Spinal cord (tissue), 10 donors: ENCODE results near the gene KLHDC7A. TPM values are rescaled to one million over a fixed set of nuclear protein-coding genes. Genes with fewer than 3 reads are reported as not detected.

Experiments used
- DNase-seq, 6 donors: peaks; one replicate each; pipeline versions ENCODE4 v3.0.0 to v3.0.0-alpha.2; 2013 to 2015; ENCODE audit warnings: low spot score in 6 of 6, low read depth in 4 of 6
- H3K27ac ChIP-seq: one replicate; pipeline ENCODE4 v1.5.1; 2013; ENCODE audit warnings: low read depth, low read length, control low read depth
- H3K27me3 ChIP-seq: one replicate; pipeline ENCODE4 v1.6.1; 2013; ENCODE audit warnings: low read length; ENCODE audit not compliant: control insufficient read depth, insufficient read depth
- H3K36me3 ChIP-seq: one replicate; pipeline ENCODE4 v1.6.1; 2013; ENCODE audit warnings: low read length; ENCODE audit not compliant: control insufficient read depth, insufficient read depth
- H3K4me1 ChIP-seq: one replicate; pipeline ENCODE4 v1.6.1; 2013; ENCODE audit warnings: low read length; ENCODE audit not compliant: control insufficient read depth, insufficient read depth
- H3K4me3 ChIP-seq: one replicate; pipeline ENCODE4 v1.5.1; 2013; ENCODE audit warnings: low read depth, low read length, control low read depth
- H3K9me3 ChIP-seq: one replicate; pipeline ENCODE4 v1.6.1; 2013; ENCODE audit warnings: low read length; ENCODE audit not compliant: control insufficient read depth, insufficient read depth
- WGBS: methylation state at CpG from one replicate; pipeline ENCODE4 v1.1.5; 2013; ENCODE audit warnings: missing lambda C conversion rate; ENCODE audit not compliant: insufficient coverage; 5-methylcytosine and 5-hydroxymethylcytosine counted together
- polyA plus RNA-seq, 2 donors: library from polyadenylated mRNA; unstranded; fragments of 120-200 nt; gene quantifications; one replicate each; pipeline ENCODE4 v1.2.1, GENCODE V29; 2013; ENCODE audit not compliant: insufficient read length in 2 of 2
- total RNA-seq, 2 donors: library from RNA; depleted of rRNA in 1 of 2; stranded (reverse); fragments of 120-200 nt in 1 of 2; fragments of >200 nt in 1 of 2; gene quantifications; one replicate each; pipeline versions ENCODE4 v1.2.3 to v1.2.4, GENCODE V29; 2013 to 2014
- donor health status: healthy.

Gene KLHDC7A
- total and polyA plus RNA-seq, 4 donors, result 0.08 to 5.3 (median 0.35) TPM

DNA sequence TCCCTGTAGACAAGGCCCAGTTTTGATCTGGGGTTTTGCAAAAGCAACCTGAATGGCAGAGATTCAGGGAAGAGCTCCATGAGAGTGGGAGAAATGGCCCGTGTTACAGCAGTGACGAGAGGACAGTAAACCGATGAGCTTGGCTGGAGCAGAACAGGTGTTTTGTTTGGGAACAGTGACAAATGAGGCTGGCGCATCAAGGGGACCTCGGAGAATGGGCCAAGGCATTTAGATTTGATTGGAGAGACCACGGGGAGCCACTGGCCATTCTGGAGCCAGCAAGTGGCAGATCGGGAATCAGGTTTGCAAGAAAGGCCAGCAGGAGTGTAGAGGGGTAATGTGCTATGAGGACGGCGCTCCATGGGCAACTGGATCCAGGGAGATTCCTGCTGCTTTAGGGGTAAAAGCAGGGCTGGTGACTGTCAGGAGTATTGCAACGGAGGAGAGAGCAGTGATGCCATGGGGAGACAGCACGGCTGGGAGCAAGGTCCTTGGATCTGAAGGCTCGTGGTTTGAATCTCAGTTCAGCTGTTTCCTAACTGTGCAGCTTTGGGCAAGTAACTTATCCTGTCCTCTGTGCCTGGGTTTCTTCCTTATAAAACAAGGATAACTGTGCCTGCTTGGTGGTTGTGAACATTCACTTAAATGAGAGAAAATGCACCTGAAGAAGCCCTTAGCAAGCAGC lies 9.9 kb upstream of the KLHDC7A start:
- Histone ChIP-seq H3K9me3 (no peaks in the 10 kb centered on the region), H3K27ac (no peak overlapping the region), H3K4me1 (peaks cover 10% of the 10 kb centered on the region), H3K27me3 (no peaks in the 10 kb centered on the region), H3K36me3 (no peaks in the 10 kb centered on the region), H3K4me3 (no peak overlapping the region)
- WGBS, result 37% methylated on average over 12 of the region's 12 CpGs
- DNase-seq, result peak in 1 of 6 donors; percentile 52

DNA sequence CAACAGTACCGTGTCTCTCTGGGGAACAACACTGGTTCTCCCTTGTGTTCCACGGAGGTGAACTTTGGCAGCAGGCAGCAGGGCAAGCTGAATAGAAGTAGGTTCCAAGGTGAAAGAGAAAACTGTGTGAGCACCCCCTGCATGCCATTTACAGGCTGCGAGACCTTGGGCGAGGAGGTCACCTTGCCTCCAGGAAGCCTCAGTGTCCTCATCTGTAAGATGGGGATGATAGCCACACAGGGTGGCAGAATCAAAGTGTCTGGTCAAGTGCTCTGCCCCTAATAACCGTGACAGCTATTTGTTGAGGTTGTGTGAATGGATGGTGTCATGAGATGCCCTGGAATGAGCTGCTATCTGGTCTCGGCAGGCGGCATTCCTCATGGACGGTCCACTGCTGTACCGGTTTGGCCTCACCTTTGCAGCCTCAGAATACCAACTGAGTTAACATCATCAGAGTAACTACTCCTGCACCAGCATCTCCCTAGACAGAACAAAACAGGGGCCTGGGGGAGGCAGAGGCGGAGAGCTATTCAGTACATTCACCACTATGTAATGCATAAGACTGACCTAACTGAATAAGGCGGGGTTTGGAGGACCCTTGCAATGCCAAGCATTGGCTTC lies 7.4 kb upstream of the KLHDC7A start:
- DNase-seq, result no peak
- 76% methylated on average over 5 of the region's 11 CpGs for WGBS
- Histone ChIP-seq H3K27ac (no peak overlapping the region), H3K4me1 (peaks cover 11% of the 10 kb centered on the region), H3K4me3 (no peak overlapping the region), H3K9me3 (no peaks in the 10 kb centered on the region), H3K27me3 (no peaks in the 10 kb centered on the region), H3K36me3 (no peaks in the 10 kb centered on the region)

DNA sequence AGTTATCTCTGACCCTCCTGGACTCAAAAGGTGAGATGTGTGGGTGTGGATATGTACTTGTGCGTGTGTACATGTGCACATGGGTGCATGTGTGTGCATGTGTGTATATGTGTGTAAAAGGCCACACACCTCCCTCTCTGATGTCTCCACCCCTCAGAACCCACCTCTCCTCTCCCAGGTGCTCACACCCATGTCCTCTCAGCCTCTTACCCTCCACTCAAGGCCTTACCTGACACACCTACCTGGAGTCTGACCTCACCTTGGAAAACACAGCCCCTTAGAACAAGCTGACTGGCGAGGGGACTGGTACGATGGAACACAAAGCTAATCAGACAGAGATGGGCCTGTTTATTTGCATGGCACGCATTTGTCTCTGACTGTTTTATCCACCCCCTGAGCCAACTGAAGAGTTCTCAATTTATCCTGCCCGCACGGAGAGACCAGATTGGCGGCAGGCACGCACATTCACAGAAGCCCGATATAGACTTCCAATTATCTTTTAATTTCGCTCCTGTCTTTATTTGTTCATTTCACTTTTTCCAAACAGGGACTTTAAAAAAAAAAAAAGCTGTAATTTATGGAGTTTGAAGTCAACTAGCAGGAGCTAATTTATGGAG lies 6.1 kb upstream of the KLHDC7A start:
- Histone ChIP-seq H3K9me3 (no peaks in the 10 kb centered on the region), H3K27me3 (no peaks in the 10 kb centered on the region), H3K4me3 (no peak overlapping the region), H3K4me1 (peaks cover 14% of the 10 kb centered on the region), H3K36me3 (no peaks in the 10 kb centered on the region), H3K27ac (no peak overlapping the region)
- peak in 3 of 6 donors; percentile 36 to 88 (median 45) for DNase-seq
- 49% methylated on average over 6 of the region's 10 CpGs for WGBS

DNA sequence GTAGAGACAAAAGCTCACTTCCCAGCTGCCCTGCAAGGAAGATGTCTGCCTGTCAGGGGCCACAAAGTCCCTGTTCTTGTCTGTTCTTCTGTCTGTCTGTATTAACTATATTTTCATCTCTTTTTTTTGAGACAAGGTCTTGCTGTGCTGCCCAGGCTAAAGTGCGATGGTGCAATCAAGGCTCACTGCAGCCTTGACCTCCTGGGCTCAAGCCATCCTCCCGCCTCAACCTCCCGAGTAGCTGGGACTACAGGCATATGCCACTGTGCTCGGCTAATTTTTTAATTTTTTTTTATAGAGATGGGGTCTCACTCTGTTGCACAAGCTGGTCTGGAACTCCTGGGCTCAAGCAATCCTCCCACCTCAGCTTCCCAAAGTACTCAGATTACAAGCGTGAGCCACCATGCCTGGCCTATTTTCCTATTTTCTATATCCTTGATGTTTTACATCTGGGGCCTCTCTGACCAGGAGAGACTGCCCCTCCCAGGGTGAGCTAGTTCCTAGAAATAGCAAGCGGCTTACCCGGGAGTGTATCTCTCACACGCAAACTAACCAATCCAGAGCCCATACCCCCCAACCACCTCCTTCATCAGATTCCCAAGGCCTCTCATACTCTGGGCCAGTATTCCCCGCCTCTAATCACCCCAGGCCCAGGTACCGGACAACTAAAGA lies 5.4 kb upstream of the KLHDC7A start:
- Histone ChIP-seq H3K4me3 (no peak overlapping the region), H3K27ac (no peak overlapping the region), H3K36me3 (no peaks in the 10 kb centered on the region), H3K4me1 (peaks cover 17% of the 10 kb centered on the region), H3K9me3 (no peaks in the 10 kb centered on the region), H3K27me3 (no peaks in the 10 kb centered on the region)
- WGBS, result 80% methylated on average over 8 of the region's 10 CpGs
- DNase-seq, result no peak

DNA sequence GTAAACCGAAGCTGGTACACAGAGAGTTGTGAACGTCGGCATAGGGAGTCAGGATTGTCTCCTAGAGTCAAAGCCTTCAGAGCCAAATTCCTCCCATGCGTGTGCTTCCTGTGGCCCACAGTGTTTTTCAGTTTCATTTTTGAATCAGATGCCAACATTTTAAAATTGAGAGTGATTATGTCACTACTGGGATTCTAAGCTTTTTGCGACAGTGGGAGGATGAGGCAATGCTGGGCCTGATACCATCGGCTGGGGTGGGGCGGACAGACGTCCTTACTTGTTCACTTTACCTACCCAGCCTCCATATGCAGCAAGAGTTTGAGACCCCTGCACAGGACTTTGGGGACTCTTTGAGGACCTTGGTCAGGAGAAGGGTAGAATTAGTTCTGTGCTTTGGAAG lies 1.3 kb upstream of the KLHDC7A start:
- Histone ChIP-seq H3K4me3 (no peak overlapping the region), H3K36me3 (no peaks in the 10 kb centered on the region), H3K9me3 (no peaks in the 10 kb centered on the region), H3K4me1 (peaks cover 42% of the 10 kb centered on the region), H3K27me3 (no peaks in the 10 kb centered on the region), H3K27ac (no peak overlapping the region)
- 87% methylated on average over 4 of the region's 8 CpGs for WGBS
- DNase-seq, result no peak

DNA sequence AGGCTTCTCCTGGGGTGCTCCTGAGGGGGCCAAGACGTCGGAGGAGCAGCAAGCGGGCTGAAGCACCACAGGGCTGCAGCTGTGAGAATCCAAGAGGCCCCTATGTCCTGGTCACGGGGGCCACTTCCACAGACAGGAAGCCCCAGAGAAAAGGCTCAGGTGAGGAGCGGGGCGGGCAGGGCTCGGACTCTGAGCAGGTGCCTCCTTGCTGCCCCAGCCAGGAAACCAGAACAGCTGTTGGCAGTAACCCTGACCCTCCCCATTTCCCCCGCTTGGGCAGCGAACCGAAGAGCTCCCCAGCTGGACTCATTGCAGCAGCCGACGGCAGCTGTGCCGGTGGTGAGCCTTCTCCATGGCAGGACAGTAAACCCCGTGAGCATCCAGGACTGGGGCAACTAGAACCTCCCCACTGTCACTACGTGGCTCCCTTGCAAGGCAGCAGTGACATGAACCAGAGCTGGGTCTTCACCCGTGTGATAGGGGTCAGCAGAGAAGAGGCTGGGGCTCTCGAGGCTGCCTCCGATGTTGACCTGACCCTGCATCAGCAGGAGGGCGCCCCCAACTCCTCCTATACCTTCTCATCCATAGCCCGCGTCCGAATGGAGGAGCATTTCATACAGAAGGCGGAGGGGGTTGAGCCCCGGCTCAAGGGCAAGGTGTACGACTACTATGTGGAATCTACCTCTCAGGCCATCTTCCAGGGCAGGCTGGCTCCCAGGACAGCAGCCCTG lies 625 bp downstream of the KLHDC7A start:
- no peak for DNase-seq
- H3K9me3 ChIP-seq, result no peaks in the 10 kb centered on the region
- H3K4me3 ChIP-seq, result no peak overlapping the region
- WGBS, result 62% methylated on average over 23 of the region's 25 CpGs
- H3K27me3 ChIP-seq, result no peaks in the 10 kb centered on the region
- peaks cover 31% of the 10 kb centered on the region for H3K4me1 ChIP-seq
- no peak overlapping the region for H3K27ac ChIP-seq
- no peaks in the 10 kb centered on the region for H3K36me3 ChIP-seq

DNA sequence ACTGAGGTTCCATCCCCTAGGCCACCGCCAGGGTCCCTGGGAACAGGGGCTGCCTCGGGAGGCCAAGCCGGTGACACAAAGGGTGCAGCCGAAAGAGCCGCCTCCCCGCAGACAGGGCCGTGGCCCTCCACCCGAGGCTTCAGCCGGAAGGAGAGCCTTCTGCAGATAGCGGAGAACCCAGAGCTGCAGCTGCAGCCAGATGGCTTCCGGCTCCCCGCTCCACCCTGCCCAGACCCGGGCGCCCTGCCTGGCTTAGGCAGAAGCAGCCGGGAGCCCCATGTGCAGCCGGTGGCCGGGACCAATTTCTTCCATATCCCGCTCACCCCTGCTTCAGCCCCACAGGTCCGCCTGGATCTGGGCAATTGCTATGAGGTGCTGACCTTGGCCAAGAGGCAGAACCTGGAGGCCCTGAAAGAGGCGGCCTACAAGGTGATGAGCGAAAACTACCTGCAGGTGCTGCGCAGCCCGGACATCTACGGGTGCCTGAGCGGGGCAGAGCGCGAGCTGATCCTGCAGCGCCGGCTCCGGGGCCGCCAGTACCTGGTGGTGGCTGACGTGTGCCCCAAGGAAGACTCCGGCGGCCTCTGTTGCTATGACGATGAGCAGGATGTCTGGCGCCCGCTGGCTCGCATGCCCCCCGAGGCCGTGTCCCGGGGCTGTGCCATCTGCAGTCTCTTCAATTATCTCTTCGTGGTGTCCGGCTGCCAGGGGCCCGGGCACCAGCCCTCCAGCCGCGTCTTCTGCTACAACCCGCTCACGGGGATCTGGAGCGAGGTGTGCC lies 1.4 kb downstream of the KLHDC7A start:
- no peaks in the 10 kb centered on the region for H3K9me3 ChIP-seq
- DNase-seq, result no peak
- no peaks in the 10 kb centered on the region for H3K27me3 ChIP-seq
- H3K4me3 ChIP-seq, result no peak overlapping the region
- no peaks in the 10 kb centered on the region for H3K36me3 ChIP-seq
- WGBS, result 90% methylated on average over 49 of the region's 49 CpGs
- H3K4me1 ChIP-seq, result peaks cover 31% of the 10 kb centered on the region
- no peak overlapping the region for H3K27ac ChIP-seq

DNA sequence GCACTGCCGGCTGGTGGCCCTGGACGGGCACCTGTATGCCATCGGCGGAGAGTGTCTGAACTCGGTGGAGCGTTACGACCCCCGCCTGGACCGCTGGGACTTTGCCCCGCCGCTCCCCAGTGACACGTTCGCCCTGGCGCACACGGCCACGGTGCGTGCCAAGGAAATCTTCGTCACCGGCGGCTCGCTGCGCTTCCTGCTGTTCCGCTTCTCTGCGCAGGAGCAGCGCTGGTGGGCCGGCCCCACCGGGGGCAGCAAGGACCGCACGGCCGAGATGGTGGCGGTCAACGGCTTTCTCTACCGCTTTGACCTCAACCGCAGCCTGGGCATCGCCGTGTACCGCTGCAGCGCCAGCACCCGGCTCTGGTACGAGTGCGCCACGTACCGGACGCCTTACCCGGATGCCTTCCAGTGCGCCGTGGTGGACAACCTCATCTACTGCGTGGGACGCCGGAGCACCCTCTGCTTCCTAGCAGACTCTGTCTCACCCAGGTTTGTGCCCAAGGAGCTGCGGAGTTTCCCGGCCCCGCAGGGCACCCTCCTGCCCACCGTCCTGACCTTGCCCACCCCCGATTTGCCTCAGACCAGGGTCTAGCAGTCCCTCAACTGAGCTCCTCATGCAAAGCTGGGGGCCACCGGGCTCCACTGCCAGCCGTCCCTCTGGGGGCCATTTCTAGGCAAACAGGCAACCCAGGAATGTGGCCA lies 2.1 kb downstream of the KLHDC7A start:
- Histone ChIP-seq H3K27ac (no peak overlapping the region), H3K36me3 (no peaks in the 10 kb centered on the region), H3K9me3 (no peaks in the 10 kb centered on the region), H3K4me1 (peaks cover 31% of the 10 kb centered on the region), H3K27me3 (no peaks in the 10 kb centered on the region), H3K4me3 (no peak overlapping the region)
- DNase-seq, result no peak
- 96% methylated on average over 57 of the region's 57 CpGs for WGBS
